HuH-7.5 (cell line): ENCODE measurements around the gene TMC6.

ENCODE experiments used
- DNase-seq: peaks from one replicate; pipeline ENCODE4 v3.0.0; 2011; ENCODE audit warnings: low spot score

Gene TMC6

GRCh38 chr17:78135858-78136500 lies 7.4 kb upstream of the TMC6 start:
- no peak for DNase-seq

DNA sequence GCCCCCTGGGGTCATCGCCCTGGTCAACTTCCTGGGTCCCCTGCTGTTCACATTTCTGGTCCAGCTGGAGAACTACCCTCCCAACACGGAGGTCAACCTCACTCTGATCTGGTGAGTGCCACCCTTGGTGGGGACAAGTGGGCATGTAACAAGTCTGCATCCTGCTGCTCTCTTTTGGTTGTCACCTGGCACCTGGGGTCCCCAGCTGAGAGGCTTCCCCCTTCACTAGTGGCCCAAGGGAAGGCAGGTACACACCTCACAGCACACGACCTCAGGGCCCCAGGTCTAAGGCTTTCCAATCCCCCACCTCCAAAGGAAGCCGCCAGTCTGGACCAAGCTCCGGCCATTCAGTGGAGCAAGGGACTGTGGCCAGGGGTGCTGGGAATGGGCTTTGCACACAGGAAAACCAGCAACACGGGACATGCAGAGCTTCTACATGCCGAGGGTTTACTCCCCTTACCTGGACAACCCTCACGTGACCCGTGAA lies 6.4 kb upstream of the TMC6 start:
- DNase-seq, result no peak

- peak; percentile 95 for DNase-seq
These were observed 5.7 kb upstream of the TMC6 start for GRCh38 chr17:78133971-78134898.

GRCh38 chr17:78133179-78133951 lies 4.8 kb upstream of the TMC6 start:
- no peak for DNase-seq

- no peak for DNase-seq
These were observed 4.2 kb upstream of the TMC6 start for GRCh38 chr17:78132767-78133178.

DNA sequence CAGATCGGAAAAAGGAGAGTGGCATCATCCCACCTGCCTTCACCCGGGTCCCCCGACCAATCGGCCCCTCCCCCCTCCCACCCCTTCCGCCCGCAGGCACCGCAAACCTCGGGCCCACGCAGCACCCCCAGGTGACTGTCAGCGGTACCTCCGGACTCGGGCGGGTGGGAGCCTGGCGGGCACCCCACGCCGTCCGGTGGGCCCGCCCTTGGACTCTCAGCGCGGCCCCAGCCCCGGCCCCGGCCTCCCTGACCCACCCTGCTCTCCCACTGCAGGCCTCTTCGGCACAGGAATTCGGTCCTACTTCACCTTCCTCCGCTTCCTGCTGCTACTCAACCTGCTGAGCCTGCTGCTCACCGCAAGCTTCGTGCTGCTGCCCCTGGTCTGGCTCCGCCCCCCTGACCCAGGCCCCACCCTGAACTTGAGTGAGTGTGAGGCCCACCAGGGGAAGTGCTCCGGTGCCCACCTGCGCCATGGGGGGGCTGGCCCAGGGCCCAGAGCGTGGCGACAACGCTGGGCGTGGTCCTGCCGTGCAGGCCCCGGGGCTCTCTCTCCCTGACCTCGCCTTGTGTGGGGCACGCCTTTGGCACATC lies 3.6 kb upstream of the TMC6 start:
- DNase-seq, result no peak

DNA sequence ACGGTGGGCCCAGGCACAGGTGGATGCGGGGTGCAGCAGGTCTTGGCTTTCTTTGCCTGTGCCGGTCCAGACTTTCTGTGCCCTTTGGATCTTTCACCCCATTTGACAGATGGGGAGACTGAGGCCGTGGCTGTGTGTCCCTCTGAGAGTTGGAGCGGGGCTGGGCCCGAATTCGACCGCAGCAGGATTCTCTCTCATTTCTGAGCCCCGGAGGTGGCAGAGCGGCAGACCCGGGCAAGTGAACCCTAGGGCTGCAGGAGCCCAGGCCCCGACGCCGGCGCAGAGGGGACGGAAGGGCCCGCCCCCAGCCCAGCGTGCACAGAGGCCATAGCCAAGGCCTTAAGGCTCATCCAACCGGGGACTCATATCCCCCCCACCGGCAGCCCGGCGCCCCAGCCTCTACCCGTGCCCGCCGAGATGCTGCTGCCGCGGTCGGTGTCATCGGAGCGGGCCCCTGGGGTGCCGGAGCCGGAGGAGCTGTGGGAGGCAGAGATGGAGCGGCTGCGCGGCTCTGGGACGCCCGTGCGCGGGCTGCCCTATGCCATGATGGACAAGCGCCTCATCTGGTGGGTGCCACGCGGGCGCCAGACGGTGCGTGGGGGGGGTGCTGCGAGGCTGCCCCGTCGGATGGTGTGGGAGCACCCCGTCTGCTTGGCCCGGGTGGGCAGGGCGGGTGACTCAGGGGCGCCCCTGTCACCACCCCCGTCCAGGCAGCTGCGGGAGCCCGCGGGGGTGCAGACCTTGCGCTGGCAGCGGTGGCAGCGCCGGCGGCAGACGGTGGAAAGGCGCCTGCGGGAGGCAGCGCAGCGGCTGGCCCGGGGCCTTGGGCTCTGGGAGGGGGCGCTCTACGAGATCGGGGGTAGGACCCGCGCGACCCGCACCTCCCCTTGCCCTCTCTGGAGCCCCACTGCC lies 2.9 kb upstream of the TMC6 start:
- no peak for DNase-seq

DNA sequence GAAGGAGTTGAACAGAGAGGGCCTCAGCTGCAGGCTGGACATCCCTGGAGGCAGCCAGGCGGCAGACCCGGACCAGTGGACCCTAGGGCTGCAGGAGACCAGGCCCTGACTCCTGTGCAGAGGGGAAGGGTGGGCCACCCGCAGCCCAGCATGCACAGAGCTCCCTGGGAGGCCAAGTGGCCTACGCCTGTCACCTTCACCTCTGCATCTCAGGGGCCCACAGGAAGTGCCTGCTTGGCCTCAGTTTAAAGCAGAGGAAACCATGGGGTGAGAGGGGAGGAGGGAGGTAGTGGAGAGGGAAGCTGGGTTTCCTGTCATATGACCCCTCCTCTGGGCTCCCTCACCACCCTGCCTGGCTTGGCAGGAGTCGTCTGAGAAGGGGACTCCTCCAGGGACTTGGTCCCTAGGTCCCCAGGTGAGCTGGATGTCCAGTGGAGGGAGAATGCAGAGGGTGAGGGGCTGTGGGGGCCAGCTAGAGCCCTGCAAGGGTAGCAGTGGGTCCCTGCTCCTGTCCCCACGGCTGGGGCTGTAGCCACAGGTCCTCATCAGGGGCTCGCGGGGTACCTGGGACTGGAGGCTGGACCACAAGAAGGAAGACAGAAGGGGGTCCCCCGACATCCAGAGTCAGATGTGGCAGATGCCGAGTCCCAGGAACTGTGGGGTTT lies 2.0 kb upstream of the TMC6 start, which contains the start of gene TMC8:
Gene TMC8 (plus strand): TSS at position 335 of the 665 bp plus-strand sequence. CDS start 818 bp downstream, outside the sequence.
- no peak for DNase-seq

DNA sequence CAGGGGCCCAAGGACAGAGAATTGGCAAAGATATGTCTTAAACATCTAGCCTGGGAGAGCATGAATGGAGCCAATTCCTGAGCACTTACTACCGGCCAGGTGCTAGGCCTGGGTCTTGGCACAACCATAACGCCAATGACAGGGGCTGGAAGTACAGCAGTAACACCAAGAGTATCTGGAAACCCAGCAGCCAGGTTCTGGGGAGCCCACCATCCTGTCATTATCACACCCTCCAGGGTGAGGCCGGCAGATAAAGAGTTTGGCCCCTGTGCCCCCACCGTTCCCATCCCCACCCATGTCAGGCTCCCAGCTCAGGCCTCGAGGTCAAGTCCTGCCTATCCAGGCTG lies 1.5 kb upstream of the TMC6 start:
- no peak for DNase-seq

- no peak for DNase-seq
These were observed 965 bp upstream of the TMC6 start for GRCh38 chr17:78129351-78130089.

GRCh38 chr17:78127888-78128550 lies 536 bp downstream of the TMC6 start:
- DNase-seq, result peak; percentile 68

- DNase-seq, result peak; percentile 62
These were observed 1.2 kb downstream of the TMC6 start for GRCh38 chr17:78127239-78127887.

GRCh38 chr17:78126895-78127238 lies 1.7 kb downstream of the TMC6 start:
- DNase-seq, result no peak

- no peak for DNase-seq
These were observed 2.3 kb downstream of the TMC6 start for GRCh38 chr17:78125976-78126894.

- no peak for DNase-seq
These were observed 3.2 kb downstream of the TMC6 start for GRCh38 chr17:78125138-78125913.

DNA sequence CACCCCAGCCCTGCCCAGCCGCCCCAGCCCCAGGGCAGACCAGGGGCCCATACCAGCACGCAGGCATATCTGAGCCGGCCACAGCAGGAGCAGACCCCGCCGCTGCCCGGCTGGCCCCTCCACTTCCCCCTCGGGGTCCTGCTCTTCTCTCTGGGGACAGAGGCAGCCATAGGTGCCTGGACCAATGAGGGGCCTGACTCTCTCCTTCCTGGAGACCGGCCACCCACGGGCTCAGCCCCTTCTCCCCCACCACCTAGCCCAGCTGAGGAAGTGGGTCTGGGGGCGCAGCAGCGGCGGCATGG lies 3.8 kb downstream of the TMC6 start:
- no peak for DNase-seq
